Muscle layer of colon (tissue), 2 donors: ENCODE measurements around the gene LPP.
A peak's percentile ranks its signal among the peaks of the same experiment; 100 is the strongest.

Experiments
- H3K27ac ChIP-seq: one replicate; pipeline ENCODE4 v1.7.0; 2013; ENCODE audit warnings: low read depth, mild to moderate bottlenecking, low read length, moderate library complexity
- H3K27me3 ChIP-seq, 2 donors: one replicate each; pipeline ENCODE4 v1.7.0; 2013; ENCODE audit warnings: low read length in 2 of 2, mild to moderate bottlenecking in 2 of 2; ENCODE audit not compliant: insufficient read depth in 2 of 2, control insufficient read depth in 1 of 2
- H3K36me3 ChIP-seq: one replicate; pipeline ENCODE4 v1.7.0; 2013; ENCODE audit warnings: mild to moderate bottlenecking, low read length; ENCODE audit not compliant: insufficient read depth
- H3K4me1 ChIP-seq: one replicate; pipeline ENCODE4 v1.7.0; 2013; ENCODE audit warnings: mild to moderate bottlenecking, low read length; ENCODE audit not compliant: insufficient read depth
- H3K4me3 ChIP-seq, 2 donors: one replicate each; pipeline ENCODE4 v1.7.0; 2013; ENCODE audit warnings: low read length in 2 of 2, low read depth in 1 of 2, mild to moderate bottlenecking in 1 of 2, moderate library complexity in 1 of 2
- H3K9ac ChIP-seq: one replicate; pipeline ENCODE4 v1.7.0; 2013; ENCODE audit warnings: low read length
- H3K9me3 ChIP-seq: one replicate; pipeline ENCODE4 v1.7.0; 2013; ENCODE audit warnings: mild to moderate bottlenecking, low read length
- donor health status: abdominal sarcoma.
- donor health status: Adenocarcinoma of cecum.

LPP gene

GRCh38 chr3:188215129-188215528 is 61.2 kb downstream of the LPP start:
- Histone ChIP-seq H3K4me3 (peak overlapping the region; percentile 22 to 55), H3K27me3 (no peaks in the 10 kb centered on the region), H3K27ac (peak overlapping the region; percentile 96), H3K4me1 (peaks cover 38% of the 10 kb centered on the region), H3K9me3 (no peaks in the 10 kb centered on the region), H3K9ac (peak overlapping the region; percentile 59), H3K36me3 (peaks cover 18% of the 10 kb centered on the region)

- peak overlapping the region; percentile 96 for H3K27ac ChIP-seq
- H3K9me3 ChIP-seq, result no peaks in the 10 kb centered on the region
- H3K27me3 ChIP-seq, result no peaks in the 10 kb centered on the region
- H3K4me1 ChIP-seq, result peaks cover 42% of the 10 kb centered on the region
- H3K9ac ChIP-seq, result peak overlapping the region; percentile 36
- H3K4me3 ChIP-seq, result peak overlapping the region; percentile 7 to 55
- H3K36me3 ChIP-seq, result peaks cover 18% of the 10 kb centered on the region
These were observed 63.1 kb downstream of the LPP start for GRCh38 chr3:188217011-188217463.

GRCh38 chr3:188217726-188218125 is 63.8 kb downstream of the LPP start:
- Histone ChIP-seq H3K36me3 (peaks cover 18% of the 10 kb centered on the region), H3K4me3 (peak overlapping the region in 1 of 2 donors; percentile 55), H3K4me1 (peaks cover 47% of the 10 kb centered on the region), H3K27ac (peak overlapping the region; percentile 96), H3K9me3 (no peaks in the 10 kb centered on the region), H3K9ac (peak overlapping the region; percentile 36), H3K27me3 (no peaks in the 10 kb centered on the region)

- H3K27me3 ChIP-seq, result no peaks in the 10 kb centered on the region
- H3K4me3 ChIP-seq, result no peak overlapping the region
- H3K4me1 ChIP-seq, result peaks cover 55% of the 10 kb centered on the region
- peaks cover 18% of the 10 kb centered on the region for H3K36me3 ChIP-seq
- H3K9ac ChIP-seq, result peak overlapping the region; percentile 36
- no peaks in the 10 kb centered on the region for H3K9me3 ChIP-seq
- peak overlapping the region; percentile 96 for H3K27ac ChIP-seq
These were observed 64.6 kb downstream of the LPP start for GRCh38 chr3:188218603-188219002.

- Histone ChIP-seq H3K4me1 (peaks cover 60% of the 10 kb centered on the region), H3K9ac (no peak overlapping the region), H3K9me3 (no peaks in the 10 kb centered on the region), H3K36me3 (peaks cover 18% of the 10 kb centered on the region), H3K27ac (peak overlapping the region; percentile 89), H3K27me3 (no peaks in the 10 kb centered on the region), H3K4me3 (no peak overlapping the region)
These were observed 65.2 kb downstream of the LPP start for GRCh38 chr3:188219147-188219546.

- no peaks in the 10 kb centered on the region for H3K27me3 ChIP-seq
- H3K27ac ChIP-seq, result peak overlapping the region; percentile 89
- H3K4me3 ChIP-seq, result peak overlapping the region in 1 of 2 donors; percentile 3
- peak overlapping the region; percentile 45 for H3K9ac ChIP-seq
- peaks cover 68% of the 10 kb centered on the region for H3K4me1 ChIP-seq
- no peaks in the 10 kb centered on the region for H3K9me3 ChIP-seq
- peaks cover 18% of the 10 kb centered on the region for H3K36me3 ChIP-seq
These were observed 66.3 kb downstream of the LPP start for GRCh38 chr3:188220097-188220788.

GRCh38 chr3:188220988-188221818 is 67.2 kb downstream of the LPP start:
- Histone ChIP-seq H3K9ac (peak overlapping the region; percentile 45), H3K9me3 (no peaks in the 10 kb centered on the region), H3K27ac (peak overlapping the region; percentile 89), H3K27me3 (no peaks in the 10 kb centered on the region), H3K4me1 (peaks cover 77% of the 10 kb centered on the region), H3K36me3 (peaks cover 27% of the 10 kb centered on the region), H3K4me3 (peak overlapping the region in 1 of 2 donors; percentile 3)

GRCh38 chr3:188223936-188224335 is 70.0 kb downstream of the LPP start:
- no peaks in the 10 kb centered on the region for H3K9me3 ChIP-seq
- peak overlapping the region; percentile 75 for H3K27ac ChIP-seq
- H3K4me3 ChIP-seq, result no peak overlapping the region
- H3K9ac ChIP-seq, result no peak overlapping the region
- no peaks in the 10 kb centered on the region for H3K27me3 ChIP-seq
- H3K4me1 ChIP-seq, result peaks cover 77% of the 10 kb centered on the region
- H3K36me3 ChIP-seq, result peaks cover 32% of the 10 kb centered on the region

- peaks cover 81% of the 10 kb centered on the region for H3K4me1 ChIP-seq
- no peaks in the 10 kb centered on the region for H3K27me3 ChIP-seq
- H3K9me3 ChIP-seq, result no peaks in the 10 kb centered on the region
- no peak overlapping the region for H3K9ac ChIP-seq
- peak overlapping the region; percentile 59 for H3K27ac ChIP-seq
- H3K4me3 ChIP-seq, result no peak overlapping the region
- peaks cover 26% of the 10 kb centered on the region for H3K36me3 ChIP-seq
These were observed 73.5 kb downstream of the LPP start for GRCh38 chr3:188227442-188227841.

GRCh38 chr3:188229177-188229576 is 75.2 kb downstream of the LPP start:
- H3K4me1 ChIP-seq, result peaks cover 79% of the 10 kb centered on the region
- peak overlapping the region in 1 of 2 donors; percentile 2 for H3K4me3 ChIP-seq

GRCh38 chr3:188229726-188230125 is 75.8 kb downstream of the LPP start:
- peaks cover 26% of the 10 kb centered on the region for H3K36me3 ChIP-seq
- H3K27me3 ChIP-seq, result no peaks in the 10 kb centered on the region
- no peak overlapping the region for H3K9ac ChIP-seq
- peak overlapping the region; percentile 28 for H3K27ac ChIP-seq
- no peak overlapping the region for H3K4me3 ChIP-seq
- H3K9me3 ChIP-seq, result no peaks in the 10 kb centered on the region
- H3K4me1 ChIP-seq, result peaks cover 78% of the 10 kb centered on the region

More at GRCh38 chr3:188229177-188229576, 75.2 kb downstream of the LPP start:
- Histone ChIP-seq H3K9me3 (no peaks in the 10 kb centered on the region), H3K36me3 (peaks cover 26% of the 10 kb centered on the region), H3K27ac (peak overlapping the region; percentile 70), H3K27me3 (no peaks in the 10 kb centered on the region), H3K9ac (no peak overlapping the region)
